Panc1 (cell line): Measurements from ENCODE around the gene SCRN2. TPM values are rescaled to one million over a fixed set of nuclear protein-coding genes. Genes with fewer than 3 reads are reported as not detected.

Source experiments
- ATAC-seq: fragments of 200-7000 bp; cut with Tn5 transposase; 2 replicates; pipeline ENCODE4 v1.9.1; 2020; ENCODE audit warnings: mild to moderate bottlenecking, moderate library complexity
- BruUV-seq: library from RNA; stranded (reverse); fragments of 400-500 nt; replicated peaks from 2 replicates; lab custom pipeline; 2021; lab: Mats Ljungman, UMichigan
- CTCF ChIA-PET: fragments of 300-600 bp; sonication (Branson Sonifier 250); formaldehyde crosslinking; loops from one replicate; lab custom pipeline; 2022; ENCODE audit warnings: antibody characterized with exemption; lab: Charles Lee
- POLR2A ChIA-PET: fragments of 300-600 bp; sonication (Branson Sonifier 250); formaldehyde crosslinking; loops from one replicate; lab custom pipeline; 2022; ENCODE audit warnings: antibody characterized with exemption; lab: Charles Lee
- DNase-seq: peaks from one replicate; pipeline ENCODE4 v3.0.0-alpha.2; 2010; ENCODE audit warnings: low read depth, low spot score
- H3K27ac ChIP-seq: 2 replicates; pipeline ENCODE4 v1.5.1; 2011; ENCODE audit warnings: mild to moderate bottlenecking, low read length, inconsistent platforms
- H3K27me3 ChIP-seq: fragments of 200-500 bp; sonication (Bioruptor generic); 2 replicates; pipeline ENCODE4 v1.6.0; 2014; ENCODE audit warnings: low read length, inconsistent platforms; ENCODE audit not compliant: control insufficient read depth, insufficient read depth
- H3K36me3 ChIP-seq: fragments of 200-500 bp; sonication (Bioruptor generic); 2 replicates; pipeline ENCODE4 v1.5.1; 2014; ENCODE audit warnings: inconsistent platforms, mild to moderate bottlenecking, low read length, moderate library complexity; ENCODE audit not compliant: control insufficient read depth, insufficient read depth
- H3K4me1 ChIP-seq: 2 replicates; pipeline ENCODE4 v1.5.1; 2011; ENCODE audit warnings: inconsistent platforms, mild to moderate bottlenecking, low read length, moderate library complexity; ENCODE audit not compliant: control insufficient read depth, insufficient read depth
- H3K4me3 ChIP-seq, 2 experiments: 2 replicates each; pipeline ENCODE4 v1.5.1; 2011 to 2012; ENCODE audit warnings: low read depth in 2 of 2, low read length in 2 of 2, mild to moderate bottlenecking in 2 of 2, inconsistent platforms in 1 of 2, moderate library complexity in 1 of 2
- H3K9me3 ChIP-seq: fragments of 200-500 bp; sonication (Bioruptor generic); 2 replicates; pipeline ENCODE4 v1.5.1; 2014; ENCODE audit warnings: low read depth, mild to moderate bottlenecking, inconsistent platforms, low read length, moderate library complexity; ENCODE audit not compliant: control insufficient read depth, insufficient read depth
- CTCF ChIP-seq: fragments of 450-650 bp; IDR thresholded peaks from 2 replicates; pipeline ENCODE4 v1.5.1; 2017; ENCODE audit warnings: mild to moderate bottlenecking
- POLR2AphosphoS5 ChIP-seq: IDR thresholded peaks from 2 replicates; pipeline ENCODE4 v1.6.1; 2012; ENCODE audit warnings: mild to moderate bottlenecking, low read depth, low read length, moderate library complexity
- REST ChIP-seq, 2 experiments: IDR thresholded peaks; 2 replicates each; pipeline ENCODE4 v1.6.1; 2011 to 2012; ENCODE audit warnings: low read depth in 2 of 2, control low read depth in 1 of 2, low read length in 1 of 2, mild to moderate bottlenecking in 1 of 2, moderate library complexity in 1 of 2; ENCODE audit not compliant: insufficient read depth in 1 of 2
- SIN3A ChIP-seq: IDR thresholded peaks from 2 replicates; pipeline ENCODE4 v1.6.1; 2012; ENCODE audit warnings: low read depth, mild to moderate bottlenecking, low read length, moderate library complexity, borderline replicate concordance; ENCODE audit not compliant: insufficient read depth
- TCF7L2 ChIP-seq: IDR thresholded peaks from 2 replicates; pipeline ENCODE4 v1.6.1; 2011; ENCODE audit warnings: mild to moderate bottlenecking, low read depth, low read length, inconsistent platforms
- in situ Hi-C: cut with HindIII; loops from 2 replicates; pipeline ENCODE4 v1.10.0; 2016; ENCODE audit warnings: low sequenced_read_pairs, low pct_unique_long_range_greater_than_20kb
- intact Hi-C: fragments of 100-400 bp; cut with micrococcal nuclease; formaldehyde crosslinking; loops from one replicate; pipeline ENCODE4 v1.10.0; 2022; ENCODE audit not compliant: unreplicated experiment
- total RNA-seq: library from RNA; stranded (reverse); gene quantifications from one replicate; pipeline ENCODE4 v1.2.1, GENCODE V29; 2021; ENCODE audit not compliant: unreplicated experiment

SCRN2 gene
- total RNA-seq, 1 experiment from 2014 or later, result 34.9 TPM

GRCh38 chr17:47844814-47845715, 4.0 kb upstream of the SCRN2 start:
- in situ Hi-C loops, result no loop called here
- ATAC-seq, result no peak

GRCh38 chr17:47844227-47844626, 3.2 kb upstream of the SCRN2 start:
- Histone ChIP-seq H3K4me3 (no peak overlapping the region), H3K9me3 (no peaks in the 10 kb centered on the region), H3K27me3 (no peaks in the 10 kb centered on the region), H3K4me1 (peaks cover 17% of the 10 kb centered on the region), H3K27ac (no peak overlapping the region), H3K36me3 (no peaks in the 10 kb centered on the region)
- ChIA-PET CTCF (interaction anchor here (0.6 to 5.2 kb wide), 3 partner anchors 26 to 46 kb away, joined by 3 to 78 read pairs (median 11); no protein-coding TSS in a partner anchor), POLR2A (interaction anchor here (0.6 kb wide), 1 partner anchor 49 kb away, joined by 3 read pairs; no protein-coding TSS in a partner anchor)
- BruUV-seq, result no TSS peak
- TF ChIP-seq TCF7L2 (no peak), CTCF (no peak), POLR2AphosphoS5 (no peak), SIN3A (no peak), REST (IDR thresholded peaks at IDR 0.05; ENCODE audit: insufficient read depth in 1 of 2, low read depth in 2 of 2, low read length in 1 of 2) (no peak)
- in situ Hi-C loops (no loop called here), intact Hi-C loops (loop anchor here (5.0 kb wide), 2 partner anchors 128 to 173 kb away; partner anchors contain the start of gene CDK5RAP3)
- no peak for DNase-seq
- no peak for ATAC-seq

More at GRCh38 chr17:47844814-47845715, 4.0 kb upstream of the SCRN2 start:
- intact Hi-C loops, result loop anchor here (5.0 kb wide), 2 partner anchors 127 to 172 kb away; partner anchors contain the start of gene CDK5RAP3
- no peaks in the 10 kb centered on the region for H3K27me3 ChIP-seq
- BruUV-seq, result no TSS peak
- no peak for DNase-seq
- no peaks in the 10 kb centered on the region for H3K36me3 ChIP-seq
- ChIA-PET CTCF (interaction anchor here (0.6 to 5.2 kb wide), 4 partner anchors 25 to 45 kb away, joined by 3 to 78 read pairs (median 8); no protein-coding TSS in a partner anchor), POLR2A (interaction anchor here (0.6 kb wide), 1 partner anchor 49 kb away, joined by 3 read pairs; no protein-coding TSS in a partner anchor)
- H3K4me3 ChIP-seq, result no peak overlapping the region
- TF ChIP-seq CTCF, result peak; percentile 64
- TF ChIP-seq SIN3A, result no peak
- H3K4me1 ChIP-seq, result peaks cover 17% of the 10 kb centered on the region
- no peaks in the 10 kb centered on the region for H3K9me3 ChIP-seq
- H3K27ac ChIP-seq, result no peak overlapping the region
